ENCODE data around the gene GALNT2. TPM values are rescaled to one million over a fixed set of nuclear protein-coding genes. Genes with fewer than 3 reads are reported as not detected.

GALNT2 gene
- total and polyA plus RNA-seq, 9 of the 15 experiments (the other 6 are each of a cell fraction or from before 2014, with no cell fraction given): 1.6 to 106 (median 51.9) TPM

GRCh38 chr1:230328342-230329015 lies 261.4 kb downstream of the GALNT2 start:
- Histone ChIP-seq H3K27me3 (ENCODE audit: control insufficient read depth in 2 of 2, insufficient read depth in 2 of 2, low read length in 2 of 2) (peaks cover 38 to 73% of the 10 kb centered on the region in 2 experiments), H3K4me3 (no peak overlapping the region), H2AFZ (ENCODE audit: low read depth, low read length) (no peak overlapping the region), H3K9ac (ENCODE audit: insufficient read depth in 1 of 2, low read depth in 2 of 2, low read length in 2 of 2) (no peak overlapping the region), H3K4me1 (replicated peaks in 1 of 2; ENCODE audit: control insufficient read depth in 2 of 2, insufficient read depth in 2 of 2, low read length in 2 of 2) (peaks cover 10 to 12% of the 10 kb centered on the region in 2 experiments; a peak in 4 of 5 replicates), H3K36me3 (ENCODE audit: control insufficient read depth, insufficient read depth, low read length) (no peaks in the 10 kb centered on the region), H3K4me2 (ENCODE audit: insufficient read depth, low read length) (no peak overlapping the region), H3K27ac (ENCODE audit: extremely low read depth, low read depth, low read length) (no peak overlapping the region), H4K20me1 (replicated peaks; ENCODE audit: control insufficient read depth, insufficient read depth, low read length) (no peaks in the 10 kb centered on the region), H3K79me2 (ENCODE audit: control insufficient read depth, insufficient read depth, low read length) (no peaks in the 10 kb centered on the region), H3K9me1 (ENCODE audit: control insufficient read depth, insufficient read depth, low read length) (peaks cover 2% of the 10 kb centered on the region), H3K9me3 (replicated peaks; ENCODE audit: control insufficient read depth, insufficient read depth, low read depth, low read length) (no peaks in the 10 kb centered on the region)
- no TSS peak for BruUV-seq (replicated peaks)
- TF ChIP-seq MCM5 (IDR thresholded peaks at IDR 0.05; ENCODE audit: low read depth) (no peak), TCFL5 (CRISPR knock-in tag; conservative IDR thresholded peaks at IDR 0.05) (no peak)
- in situ Hi-C loops (cut with MboI) (no loop called here), intact Hi-C loops (cut with micrococcal nuclease) (no loop called here)
- ChIA-PET POLR2A (interaction anchor here (0.6 kb wide), 2 partner anchors 10 to 34 kb away, joined by 3 read pairs; no protein-coding TSS in a partner anchor), CTCF (ENCODE audit: low intra/inter-chr PET ratio) (no interaction called here)
- no peak for DNase-seq (ENCODE audit: extremely low read depth in 1 of 4, low spot score in 3 of 4)
- FAIRE-seq: peak; percentile 56
- 3% methylated on average over 7 of the region's 7 CpGs for WGBS (ENCODE audit: insufficient coverage, low coverage, missing lambda C conversion rate)
- no peak for ATAC-seq

GRCh38 chr1:230330157-230330556 lies 263.1 kb downstream of the GALNT2 start:
- H3K36me3 ChIP-seq (ENCODE audit: control insufficient read depth, insufficient read depth, low read length): no peaks in the 10 kb centered on the region
- no peak overlapping the region for H3K9ac ChIP-seq (ENCODE audit: insufficient read depth in 1 of 2, low read depth in 2 of 2, low read length in 2 of 2)
- in situ Hi-C loops (cut with MboI): no loop called here
- H3K9me1 ChIP-seq (ENCODE audit: control insufficient read depth, insufficient read depth, low read length): peaks cover 2% of the 10 kb centered on the region
- ATAC-seq (no peak), FAIRE-seq (no peak), DNase-seq (ENCODE audit: extremely low read depth in 1 of 4, low spot score in 3 of 4) (no peak)
- intact Hi-C loops (cut with micrococcal nuclease): no loop called here
- no peak overlapping the region for H3K4me3 ChIP-seq
- no peak overlapping the region for H2AFZ ChIP-seq (ENCODE audit: low read depth, low read length)
- H3K4me2 ChIP-seq (ENCODE audit: insufficient read depth, low read length): no peak overlapping the region
- no peaks in the 10 kb centered on the region for H3K79me2 ChIP-seq (ENCODE audit: control insufficient read depth, insufficient read depth, low read length)
- TF ChIP-seq SPI1 (IDR thresholded peaks at IDR 0.05; ENCODE audit: borderline replicate concordance, low read depth, low read length) (peak; percentile 89), SAFB (IDR thresholded peaks at IDR 0.05; ENCODE audit: borderline replicate concordance, low read depth, low read length) (no peak), SAP30 (IDR thresholded peaks at IDR 0.05; ENCODE audit: borderline replicate concordance, insufficient read depth, low read depth, low read length, poor library complexity, severe bottlenecking) (no peak), GABPB2 (CRISPR knock-in tag; conservative IDR thresholded peaks at IDR 0.05) (no peak)
- peaks cover 32 to 68% of the 10 kb centered on the region in 2 experiments; a peak in 4 of 5 replicates for H3K27me3 ChIP-seq (ENCODE audit: control insufficient read depth in 2 of 2, insufficient read depth in 2 of 2, low read length in 2 of 2)
- no peaks in the 10 kb centered on the region for H4K20me1 ChIP-seq (replicated peaks; ENCODE audit: control insufficient read depth, insufficient read depth, low read length)
- H3K4me1 ChIP-seq (replicated peaks in 1 of 2; ENCODE audit: control insufficient read depth in 2 of 2, insufficient read depth in 2 of 2, low read length in 2 of 2): peaks cover 10 to 12% of the 10 kb centered on the region in 2 experiments; a peak in 4 of 5 replicates
- no TSS peak for BruUV-seq (replicated peaks)
- ChIA-PET POLR2A (no interaction called here), CTCF (ENCODE audit: low intra/inter-chr PET ratio) (no interaction called here)
- WGBS (ENCODE audit: insufficient coverage, low coverage, missing lambda C conversion rate): under 1% methylated on average over 7 of the region's 7 CpGs
- no peaks in the 10 kb centered on the region for H3K9me3 ChIP-seq (replicated peaks; ENCODE audit: control insufficient read depth, insufficient read depth, low read depth, low read length)
- H3K27ac ChIP-seq (ENCODE audit: extremely low read depth, low read depth, low read length): no peak overlapping the region

Data from K562 (cell line).